GM18519 (cell line): ENCODE data around the gene LRRC2.
A peak's percentile ranks its signal among the peaks of the same experiment; 100 is the strongest.
"Not testable (repeated sequence)": the region's sequence is repeated elsewhere in the genome, so short reads cannot be mapped to it uniquely, and the experiment has no call there.

Source experiments
- ATAC-seq: cut with Tn5 transposase; IDR thresholded peaks from one replicate; pipeline ENCODE4 v1.9.1; 2021; ENCODE audit warnings: mild to moderate bottlenecking, moderate library complexity; ENCODE audit not compliant: unreplicated experiment, low FRiP score

Gene LRRC2

DNA sequence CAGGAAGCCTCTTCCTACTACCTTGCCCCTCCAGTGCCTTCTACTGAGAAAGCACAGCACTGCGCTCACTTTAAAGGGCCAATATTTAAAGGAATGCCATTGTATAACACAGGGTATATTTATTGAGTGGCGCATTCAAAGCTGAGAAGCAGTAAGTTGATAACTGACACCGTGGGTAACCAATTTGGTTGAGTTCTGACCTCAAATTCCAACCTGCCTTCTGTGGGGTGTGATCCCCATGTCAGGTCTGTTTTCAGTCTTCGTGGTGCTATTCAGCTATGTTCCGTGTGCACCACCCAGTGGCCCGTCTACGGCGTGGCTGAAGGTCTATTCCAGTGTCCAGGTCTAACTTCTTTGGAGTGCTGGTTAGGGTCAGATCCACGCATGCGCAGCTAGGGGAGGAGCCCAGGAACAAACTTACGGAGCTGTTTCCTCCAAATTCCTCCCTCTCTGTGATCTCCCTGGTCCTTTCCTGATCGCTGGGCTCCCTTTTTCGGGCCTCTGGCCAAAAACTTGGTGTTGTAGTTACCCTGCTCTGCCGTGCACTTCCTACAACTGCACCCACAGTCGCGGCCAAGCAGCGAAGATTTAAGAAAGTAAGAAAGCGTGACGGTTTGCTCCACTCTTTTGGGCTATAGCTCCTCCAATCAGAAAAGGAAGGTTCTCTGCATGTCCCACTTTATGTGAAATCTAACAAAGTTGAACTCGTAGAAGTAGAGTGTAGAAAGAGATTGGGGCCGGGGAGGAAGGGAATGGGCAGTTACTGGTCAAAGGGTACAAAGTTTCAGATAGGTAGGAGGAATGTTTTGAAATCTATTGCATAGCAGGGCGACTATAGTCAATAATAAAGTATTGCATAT is 7.7 kb downstream of the LRRC2 start:
- ATAC-seq, result no peak

DNA sequence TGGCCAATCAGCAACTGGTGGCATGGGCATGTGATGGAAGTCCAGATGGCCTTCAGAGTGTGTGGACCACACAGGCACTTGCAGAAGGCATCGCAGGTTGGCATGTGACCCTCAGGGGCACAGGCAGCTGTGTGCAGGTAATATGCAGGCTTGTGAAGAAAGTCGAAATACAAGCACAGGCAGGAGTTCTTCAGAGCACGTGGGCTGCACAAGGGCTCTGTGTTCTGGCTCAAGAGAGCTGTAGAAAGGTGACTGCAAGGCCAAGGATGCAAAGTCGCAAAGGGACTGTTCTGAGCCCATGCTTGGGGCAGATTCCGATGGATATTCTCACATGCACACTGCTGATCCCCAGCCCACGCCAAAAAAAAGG is 8.3 kb downstream of the LRRC2 start:
- no peak for ATAC-seq

- ATAC-seq, result no peak
Observed at GRCh38 chr3:46553154-46553553, 12.9 kb downstream of the LRRC2 start.

- no peak for ATAC-seq
Observed at GRCh38 chr3:46552538-46552937, 13.6 kb downstream of the LRRC2 start.

DNA sequence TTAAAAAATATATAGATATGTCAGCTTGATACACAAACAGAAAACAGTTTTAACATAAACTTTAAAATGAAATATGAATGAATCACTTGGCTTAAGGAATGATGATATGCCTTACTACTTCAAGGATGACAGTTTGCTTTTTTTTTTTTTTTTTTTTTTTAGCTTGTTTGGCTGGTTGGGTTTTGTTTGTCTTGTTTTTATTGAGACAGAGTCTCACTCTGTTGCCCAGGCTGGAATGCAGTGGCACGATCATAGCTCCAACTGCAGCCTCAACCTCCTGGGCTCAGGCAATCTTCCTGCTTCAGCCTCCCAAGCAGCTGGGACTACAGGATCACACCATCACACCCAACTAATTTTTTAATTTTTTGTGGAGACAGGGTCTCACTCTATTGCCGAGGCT is 14.5 kb downstream of the LRRC2 start:
- no peak for ATAC-seq

GRCh38 chr3:46549989-46550388 is 16.1 kb downstream of the LRRC2 start:
- no peak for ATAC-seq

GRCh38 chr3:46549408-46549904 is 16.6 kb downstream of the LRRC2 start:
- ATAC-seq, result no peak

- ATAC-seq, result not testable (repeated sequence)
Observed at GRCh38 chr3:46548611-46549010, 17.5 kb downstream of the LRRC2 start.

DNA sequence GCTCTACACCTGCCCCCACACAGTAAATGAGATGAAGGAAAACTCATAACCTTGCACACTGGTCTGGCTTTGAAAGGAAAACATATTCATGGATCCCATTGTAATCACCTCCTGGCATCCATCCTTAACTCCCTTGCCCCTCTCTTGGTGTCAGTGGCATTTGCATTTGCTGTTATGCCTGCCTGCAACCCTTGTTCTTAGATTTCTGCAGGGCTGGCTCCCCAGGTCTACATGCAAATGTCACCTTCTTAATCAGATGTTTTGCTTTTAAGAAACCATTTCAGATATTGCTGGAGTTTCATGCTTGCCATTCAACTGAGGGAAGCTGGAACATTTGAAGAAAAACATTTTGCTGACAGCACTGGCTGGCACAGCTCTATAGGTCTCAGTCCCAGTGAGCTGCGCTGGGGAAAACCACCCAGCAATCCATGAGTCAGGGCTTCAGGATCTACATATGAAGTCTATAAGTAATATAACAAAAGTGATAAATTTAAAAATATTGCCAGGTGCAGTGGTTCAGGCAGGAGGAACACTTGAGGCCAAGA is 19.1 kb downstream of the LRRC2 start:
- ATAC-seq, result no peak

DNA sequence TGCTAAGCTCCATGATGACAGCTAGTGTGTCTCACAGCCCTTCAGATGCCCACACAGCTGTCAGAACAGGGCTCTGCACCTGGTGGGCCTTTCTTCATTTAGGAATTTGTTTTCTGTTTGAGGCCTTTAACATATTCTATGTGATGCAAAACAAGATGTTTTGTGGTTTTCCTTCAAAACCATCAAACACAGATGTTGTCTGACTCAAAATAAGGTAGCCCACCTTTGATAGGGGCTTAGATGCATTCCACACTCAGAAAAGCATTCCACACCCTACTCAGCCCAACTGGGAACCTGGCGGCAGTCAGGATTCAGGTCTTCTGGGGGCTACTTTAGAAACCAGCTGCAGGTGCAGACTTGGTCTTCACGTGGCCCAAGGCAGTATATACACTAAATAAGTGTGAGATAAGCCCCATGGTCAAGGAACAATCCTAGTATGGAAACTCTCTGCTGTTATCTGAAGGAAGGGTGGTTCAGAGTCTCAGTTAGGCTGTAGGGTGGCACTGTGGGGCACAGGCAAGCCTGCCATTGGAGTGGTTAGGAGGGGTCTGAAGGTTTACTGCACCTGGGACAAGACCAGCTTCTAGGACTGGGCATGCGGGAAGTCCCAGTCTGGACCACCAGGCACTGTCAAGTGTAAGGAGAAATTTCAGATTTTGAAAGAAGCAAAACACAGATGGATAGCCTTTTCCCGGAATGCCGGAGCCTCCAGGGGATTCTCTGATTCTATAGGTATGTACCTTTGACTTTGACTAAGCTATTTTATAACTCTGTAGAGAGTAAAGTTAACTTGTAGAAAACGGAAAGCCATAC is 20.1 kb downstream of the LRRC2 start:
- no peak for ATAC-seq

DNA sequence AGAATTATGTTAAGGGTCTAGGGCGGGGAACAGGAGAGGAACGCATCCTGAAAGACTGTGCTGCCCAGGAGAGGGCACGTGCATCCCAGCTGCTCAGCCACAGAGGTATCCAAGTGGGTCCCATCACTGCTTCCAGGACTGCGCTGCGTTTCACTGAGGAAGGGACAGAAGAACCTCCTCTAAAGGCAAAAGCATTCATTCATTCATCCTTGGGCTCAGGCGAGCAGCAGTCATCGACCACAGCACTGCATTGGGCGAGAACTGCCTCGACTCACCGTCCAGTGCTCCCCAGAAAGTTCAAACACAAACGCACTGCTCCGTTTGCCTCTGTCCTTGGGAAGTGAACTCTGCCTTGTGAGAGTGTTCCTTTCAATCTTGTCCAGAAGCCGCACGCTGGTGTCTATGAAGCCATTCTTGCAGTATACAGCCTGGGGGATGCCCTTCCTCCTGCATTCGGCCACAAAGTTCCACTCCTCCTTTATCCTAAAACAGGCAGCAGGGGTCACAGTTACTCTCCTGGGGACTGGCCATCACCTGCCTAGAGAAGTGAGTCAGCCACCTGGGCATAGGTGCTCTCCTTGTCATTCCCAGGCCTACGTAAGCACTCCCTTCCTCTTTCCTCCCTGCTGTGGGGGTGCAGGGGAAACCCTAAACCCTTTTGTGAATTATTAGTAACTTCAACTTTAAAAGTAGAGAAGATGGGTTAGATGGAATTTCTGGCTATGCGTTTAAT is 21.2 kb downstream of the LRRC2 start:
- ATAC-seq, result no peak

DNA sequence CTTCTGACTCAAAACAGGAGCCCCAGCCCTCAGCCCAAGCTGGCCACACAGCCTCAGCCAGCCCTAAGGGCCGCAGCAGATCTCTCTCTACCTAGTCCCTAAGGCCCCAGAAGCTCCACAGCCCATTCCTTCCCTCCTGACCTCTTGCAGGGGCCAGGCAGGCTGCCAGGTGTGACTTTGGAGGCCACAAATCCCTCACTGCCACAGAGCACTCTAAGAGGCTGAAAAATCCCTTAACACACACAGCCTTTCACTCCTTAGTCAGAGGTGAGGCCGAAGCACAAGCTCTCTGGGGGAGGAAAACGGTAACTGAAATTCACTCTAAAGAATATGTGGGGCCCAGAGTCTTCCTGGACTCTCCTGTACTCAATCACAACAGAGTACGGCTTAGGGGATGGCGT is 23.3 kb downstream of the LRRC2 start:
- ATAC-seq, result no peak

- no peak for ATAC-seq
Observed at GRCh38 chr3:46542344-46542743, 23.8 kb downstream of the LRRC2 start.

DNA sequence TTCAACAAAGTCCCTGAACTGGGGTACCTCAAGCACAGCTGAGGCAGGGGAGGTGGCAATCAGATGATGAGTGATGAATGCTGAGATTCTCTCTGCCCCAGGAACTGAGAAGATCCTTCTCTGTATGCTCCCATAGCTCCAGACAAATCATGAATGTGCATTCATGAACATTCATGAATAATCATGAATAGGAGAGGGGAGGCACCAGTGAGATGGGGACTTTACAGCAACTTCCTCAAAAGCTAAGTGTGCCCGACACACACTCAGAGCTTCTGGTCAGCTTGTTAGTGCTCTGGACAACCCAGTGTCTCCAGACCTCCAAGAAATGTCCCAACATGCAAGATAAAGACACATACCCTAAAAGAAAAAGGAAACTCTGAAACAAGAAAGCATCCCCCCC is 24.3 kb downstream of the LRRC2 start:
- no peak for ATAC-seq

DNA sequence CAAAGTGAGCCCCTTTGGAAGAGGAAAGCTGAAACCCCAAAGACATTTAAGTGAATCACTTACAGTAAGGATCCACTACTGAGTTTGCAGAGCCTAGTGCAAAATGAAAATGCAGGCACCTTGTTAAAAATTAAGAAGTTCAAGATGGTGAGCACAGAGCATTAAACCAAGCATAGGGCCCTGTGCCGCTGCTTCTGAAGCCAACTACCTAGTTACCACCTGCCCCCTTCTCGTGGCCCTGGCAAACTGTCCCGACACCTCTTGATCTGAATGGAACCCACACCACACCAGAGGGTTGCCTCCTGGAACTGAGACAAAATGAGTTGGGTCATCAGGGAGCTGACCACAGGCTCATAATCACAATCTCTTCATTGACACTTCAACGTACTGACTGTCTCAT is 25.6 kb downstream of the LRRC2 start:
- no peak for ATAC-seq

DNA sequence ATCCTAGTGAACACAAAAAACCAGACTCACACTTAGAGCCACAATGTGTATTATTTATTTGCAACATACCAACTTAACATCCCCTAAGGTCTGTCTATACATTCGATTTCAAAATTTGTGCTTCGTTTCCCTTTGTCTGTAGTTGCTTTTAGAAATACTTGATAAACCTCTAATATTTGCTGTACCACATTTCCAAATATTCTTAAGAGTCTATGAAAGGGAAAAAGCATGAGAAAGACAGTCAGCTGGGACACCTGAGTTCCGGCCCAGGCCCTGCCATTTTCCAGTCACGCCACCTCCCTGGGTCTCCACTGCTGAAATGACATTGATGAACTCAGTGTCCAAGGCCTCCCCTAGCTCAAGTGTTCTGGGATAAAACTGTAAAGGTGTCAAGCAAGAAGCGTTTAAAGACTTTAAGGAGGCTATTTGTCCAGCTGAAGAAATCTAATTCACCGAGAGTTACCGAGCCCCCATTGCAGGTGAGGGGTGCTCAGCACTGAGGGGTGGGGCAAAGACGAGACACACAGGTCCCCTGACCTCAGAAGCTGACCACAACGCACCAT is 26.6 kb downstream of the LRRC2 start:
- no peak for ATAC-seq

GRCh38 chr3:46538803-46539442 is 27.2 kb downstream of the LRRC2 start:
- peak; percentile 66 for ATAC-seq

GRCh38 chr3:46538425-46538802 is 27.7 kb downstream of the LRRC2 start:
- peak; percentile 3 for ATAC-seq

- no peak for ATAC-seq
Observed at GRCh38 chr3:46537779-46538178, 28.3 kb downstream of the LRRC2 start.

DNA sequence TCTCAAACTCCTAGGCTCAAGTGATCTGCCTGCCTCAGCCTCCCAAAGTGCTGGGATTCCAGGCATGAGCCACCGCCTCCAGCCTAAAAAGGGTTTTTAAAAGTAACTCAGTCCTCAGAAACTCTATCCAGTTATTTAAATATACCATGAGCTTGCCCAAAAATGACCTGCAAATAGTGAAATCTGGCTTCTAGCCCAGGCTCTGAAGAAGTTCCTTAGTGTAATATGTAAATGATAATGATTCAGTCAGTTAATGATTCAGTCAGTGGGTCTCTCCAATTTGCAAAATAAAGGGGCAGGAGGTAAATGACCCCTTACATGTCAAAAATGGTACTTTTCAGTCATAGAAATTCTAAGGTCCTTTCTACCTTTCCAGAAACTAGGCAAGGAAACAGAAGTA is 28.8 kb downstream of the LRRC2 start:
- ATAC-seq, result no peak
